Stimulated activated CD8-positive, alpha-beta memory T cell treated with anti-CD3 and anti-CD28 coated beads, Interleukin-15, amount 100 ng/mL, for 4 hours (primary cell): ENCODE data around the gene TTF1.
"Not testable (repeated sequence)": the region's sequence is repeated elsewhere in the genome, so short reads cannot be mapped to it uniquely, and the experiment has no call there.

Source experiments
- DNase-seq, 2 donors: peaks; one replicate each; pipeline ENCODE4 v3.0.0-alpha.2; 2020; ENCODE audit warnings: low read depth in 2 of 2

Gene TTF1

DNA sequence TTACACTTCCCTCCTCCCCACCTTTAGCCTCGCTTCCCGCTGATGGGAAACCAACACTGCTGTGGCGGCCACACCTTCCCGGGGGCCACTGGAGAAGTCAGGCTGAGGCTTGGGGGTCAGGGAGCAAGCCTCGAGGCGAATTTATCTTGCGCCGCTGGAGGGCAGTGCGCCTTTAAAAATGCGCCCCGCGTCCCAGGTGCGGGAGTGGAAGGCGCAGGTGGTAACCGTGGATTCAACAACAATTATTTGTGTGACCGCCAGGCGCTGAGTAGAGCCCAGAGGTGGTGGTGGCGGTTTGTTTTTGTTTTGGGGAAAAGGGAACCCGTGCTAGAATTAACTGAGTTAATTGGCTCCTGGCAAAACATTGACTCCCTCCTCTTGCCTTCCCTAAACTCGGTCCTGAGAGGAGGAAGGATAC, 4.5 kb upstream of the TTF1 start:
- peak; percentile 39 to 41 for DNase-seq

DNA sequence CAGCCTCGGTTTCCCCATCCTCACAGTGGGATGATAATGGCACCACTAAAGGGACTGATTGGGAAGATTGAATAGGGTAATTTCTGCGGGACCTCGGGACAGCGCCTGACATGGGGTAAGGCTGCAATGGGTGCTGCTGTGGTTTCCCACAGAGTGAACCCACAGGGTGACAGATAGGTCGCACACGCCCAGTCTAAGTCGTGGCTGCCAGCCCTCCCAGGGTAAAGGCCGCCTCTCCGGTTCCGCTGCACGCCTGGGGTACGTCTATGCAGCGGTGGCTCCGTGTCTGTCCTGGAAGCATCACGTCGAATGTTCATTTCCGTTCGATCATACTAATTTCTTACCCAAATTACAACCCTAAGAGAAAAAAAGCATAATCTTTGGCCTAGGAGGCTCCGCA, 4.0 kb upstream of the TTF1 start:
- no peak for DNase-seq

DNA sequence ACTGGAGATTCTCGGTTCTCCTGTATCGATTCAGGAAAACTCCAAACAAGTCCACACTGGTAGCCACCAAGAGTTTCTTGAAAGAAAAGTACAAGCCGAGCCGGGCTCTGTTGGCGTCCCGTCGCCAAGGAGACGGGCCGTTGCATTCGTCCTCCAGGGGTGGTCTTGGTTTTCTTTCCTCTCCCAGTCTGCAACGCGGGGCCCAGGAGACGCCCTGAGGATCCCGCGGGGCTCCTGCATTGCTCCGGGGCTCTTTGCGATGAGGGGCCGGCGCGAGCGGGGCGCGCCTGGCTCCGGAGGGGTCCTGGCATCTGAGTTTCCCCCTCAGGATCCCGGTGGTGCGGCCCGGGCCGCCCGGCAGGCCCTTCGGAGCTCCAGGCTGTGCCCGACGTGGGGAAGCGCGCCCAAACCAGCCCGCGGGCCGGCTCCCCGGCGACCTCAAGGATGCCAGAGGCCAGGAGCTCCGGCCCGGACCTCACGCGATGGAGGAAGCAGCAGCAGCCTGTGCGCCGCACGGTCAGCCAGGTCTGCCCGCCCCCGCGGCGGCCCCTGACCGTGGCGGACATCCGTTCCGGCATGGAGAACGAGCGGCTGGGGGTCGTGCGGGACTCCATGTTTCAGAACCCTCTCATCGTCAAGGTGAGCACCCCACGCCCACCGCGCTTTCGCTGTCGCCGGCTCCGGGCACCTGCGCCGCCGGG, 3.3 kb upstream of the TTF1 start, which contains the start of gene CFAP77:
Gene CFAP77 (plus strand): TSS at position 384 of the 701 bp plus-strand sequence. CDS start 61 bp downstream, at position 445.
- DNase-seq = no peak

DNA sequence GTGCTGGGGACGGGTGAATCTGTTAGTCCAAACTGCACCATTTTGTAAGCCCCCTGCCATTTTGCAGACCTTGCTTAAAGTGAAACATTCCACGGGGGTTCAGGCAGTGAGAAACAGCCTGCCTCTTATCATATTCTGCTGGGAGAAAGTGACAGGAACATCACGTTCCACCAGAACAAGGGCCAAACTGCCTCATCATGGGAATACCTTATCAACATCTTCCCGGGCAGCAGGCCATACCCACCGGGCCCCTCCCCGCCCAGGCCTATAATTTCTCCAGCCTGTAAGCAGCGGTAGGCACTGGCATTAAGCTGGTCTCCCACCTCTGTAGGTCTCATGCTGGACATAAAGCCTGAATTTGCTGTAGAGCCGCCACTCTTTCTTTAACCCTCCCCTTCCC, 1.9 kb upstream of the TTF1 start:
- DNase-seq = no peak

DNA sequence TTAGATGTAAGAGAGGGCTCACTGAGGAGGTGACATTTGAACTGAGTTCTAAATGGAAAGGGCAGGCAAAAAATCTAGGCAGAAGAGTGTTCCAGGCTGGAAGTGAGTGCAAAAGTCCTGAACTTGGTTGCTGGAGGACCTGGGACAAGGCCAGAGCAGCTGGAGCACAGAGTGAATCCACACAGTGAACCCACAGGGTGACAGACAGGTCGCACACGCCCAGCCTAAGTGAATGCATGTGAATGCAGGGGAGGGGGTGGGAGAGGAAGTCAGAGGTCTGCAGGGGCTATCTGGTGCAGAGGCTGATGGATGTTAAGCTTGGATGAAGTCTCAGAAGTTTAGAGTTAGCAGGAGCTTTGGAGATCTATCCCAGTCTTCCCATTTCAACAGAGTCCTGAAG, 556 bp upstream of the TTF1 start:
- DNase-seq = no peak

DNA sequence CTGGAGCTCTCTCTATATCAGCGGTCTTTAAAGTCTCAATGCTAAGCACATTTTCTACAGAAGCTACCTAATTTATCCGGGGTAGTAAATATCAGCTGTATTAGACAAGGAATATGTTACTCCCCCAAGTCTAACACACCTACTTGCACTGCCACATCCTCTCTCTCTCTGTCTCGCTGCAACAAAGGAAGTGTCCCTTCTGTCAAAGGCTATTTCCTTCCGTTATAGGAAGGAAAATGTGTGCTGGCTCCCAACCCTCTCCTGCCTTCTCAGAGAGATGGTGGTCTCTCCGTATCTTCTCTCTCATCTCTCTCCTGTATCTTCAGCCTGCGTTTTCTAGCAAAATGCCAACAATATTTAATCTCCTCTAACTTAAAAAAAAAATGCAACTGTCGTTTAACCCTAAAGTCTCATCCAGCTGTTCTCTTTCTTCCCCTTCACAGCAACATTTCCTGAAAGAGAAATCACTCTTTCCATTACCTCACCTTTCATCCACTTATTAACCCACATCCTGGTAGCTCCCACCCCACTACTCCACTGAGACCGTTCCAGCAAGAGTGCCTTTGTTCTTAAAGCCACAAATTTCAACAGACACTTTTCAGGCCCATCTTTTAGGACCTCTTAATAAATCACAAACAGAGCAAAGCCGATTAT, 2.3 kb downstream of the TTF1 start:
- no peak for DNase-seq

DNA sequence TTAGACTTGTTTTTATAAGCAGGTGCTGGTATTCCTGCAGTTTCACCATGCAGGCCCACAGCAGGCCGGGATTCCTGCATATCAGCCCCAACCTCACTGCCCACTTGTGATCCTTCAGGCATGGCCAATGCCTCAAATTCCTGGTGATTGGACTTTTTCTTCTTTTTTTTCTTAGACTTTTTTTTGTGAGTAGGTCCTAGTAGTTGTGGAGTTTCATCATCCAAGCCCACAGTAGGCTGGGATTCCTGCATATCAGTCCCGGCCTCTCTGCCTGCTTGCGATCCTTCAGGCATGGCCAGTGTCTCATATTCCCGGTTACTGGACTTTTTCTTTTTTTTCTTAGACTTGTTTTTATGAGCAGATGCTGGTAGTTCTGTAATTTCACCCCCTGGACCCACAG, 4.8 kb downstream of the TTF1 start:
- no peak for DNase-seq

DNA sequence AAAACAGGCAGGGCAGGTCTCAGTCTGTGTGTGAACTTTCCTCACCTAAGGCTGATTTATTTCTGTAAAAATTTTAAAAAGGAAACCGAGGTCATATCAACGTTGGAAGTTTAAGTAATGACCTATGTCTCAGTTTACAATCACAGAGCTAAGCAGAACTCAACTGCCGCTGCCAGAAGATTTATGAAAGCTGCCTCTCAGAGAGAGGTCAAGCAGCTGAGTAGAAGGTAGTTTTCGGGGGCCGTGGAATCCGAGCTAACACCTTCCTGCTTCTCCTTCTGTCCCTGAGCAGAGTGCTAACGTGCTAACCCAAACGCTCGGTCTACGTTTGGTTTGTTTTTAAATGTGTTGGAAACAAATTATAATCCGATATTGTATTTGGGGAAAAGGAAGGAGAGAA, 11.1 kb downstream of the TTF1 start:
- no peak for DNase-seq

DNA sequence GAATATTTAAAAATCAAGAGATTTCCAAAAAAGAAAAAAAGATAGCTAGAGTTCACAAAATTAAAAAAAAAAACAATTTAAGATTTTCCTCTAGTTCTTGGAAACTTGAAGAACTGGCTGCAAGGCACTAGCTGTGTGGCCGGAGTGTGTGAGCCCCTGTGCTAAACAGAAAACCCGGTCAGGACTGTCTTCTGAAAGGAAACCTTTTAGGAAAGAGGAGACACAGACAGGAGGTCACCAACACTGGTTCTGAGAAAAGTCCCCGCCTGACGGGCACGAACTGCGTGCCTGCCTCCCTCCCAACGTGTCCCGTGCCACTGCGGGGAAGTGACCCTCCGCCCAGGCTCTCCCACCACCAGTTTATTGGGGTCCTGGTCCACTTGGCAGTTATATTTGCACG, 15.2 kb downstream of the TTF1 start:
- no peak for DNase-seq

DNA sequence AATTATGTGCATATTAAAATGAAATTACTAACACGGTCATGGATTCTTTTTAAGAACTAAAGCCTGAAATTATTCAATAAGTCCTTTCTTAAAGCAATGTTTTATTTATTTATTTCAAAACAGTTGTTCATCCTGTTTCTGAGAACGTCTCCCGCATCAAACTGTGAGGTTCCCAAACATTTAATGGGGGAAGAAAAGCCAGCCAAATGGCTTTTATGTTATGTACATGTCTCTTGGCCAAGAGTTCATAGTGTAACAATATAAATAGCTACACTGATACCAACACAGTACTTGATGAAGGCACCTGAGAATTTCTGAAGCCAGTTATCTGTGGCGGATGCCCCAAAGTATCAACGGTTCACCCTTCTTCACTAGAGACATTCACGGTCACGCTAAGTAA, 15.7 kb downstream of the TTF1 start:
- DNase-seq = no peak

DNA sequence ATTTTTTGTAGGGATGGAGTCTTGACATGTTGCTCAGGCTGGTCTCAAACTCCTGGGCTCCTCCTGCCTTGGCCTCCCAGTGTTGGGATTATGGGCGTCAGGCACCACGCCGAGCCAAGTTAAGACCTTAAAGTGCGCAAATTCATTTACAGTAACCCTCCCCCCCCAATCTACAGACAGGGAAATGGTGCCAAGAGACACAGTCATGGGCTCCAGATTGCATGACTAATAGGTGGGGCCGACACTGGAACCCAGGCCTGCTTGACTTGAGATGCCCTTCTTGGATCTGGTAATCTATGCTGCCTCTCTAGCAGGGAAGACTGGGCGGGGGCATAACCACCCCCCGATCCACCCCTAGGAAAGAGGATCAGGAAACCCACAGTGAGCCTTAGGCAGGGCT, 19.5 kb downstream of the TTF1 start:
- no peak for DNase-seq

DNA sequence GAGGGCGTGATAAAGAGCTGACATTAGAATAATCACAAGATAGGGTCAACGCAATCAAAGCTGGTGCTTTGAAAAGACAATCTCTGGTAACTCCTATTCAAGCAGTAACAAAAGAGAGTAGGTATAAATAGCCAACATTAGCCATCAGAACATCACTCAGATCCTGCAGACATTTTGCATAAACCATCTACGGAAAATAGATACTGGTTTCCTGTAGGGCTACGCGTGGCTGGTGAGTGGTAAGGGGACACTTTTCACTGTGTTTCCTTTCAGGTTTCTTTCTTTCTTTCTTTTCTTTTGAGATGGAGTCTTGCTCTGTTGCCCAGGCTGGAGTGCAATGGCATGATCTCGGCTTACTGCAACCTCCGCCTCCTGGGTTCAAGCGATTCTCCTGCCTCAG, 22.3 kb downstream of the TTF1 start:
- DNase-seq = no peak

DNA sequence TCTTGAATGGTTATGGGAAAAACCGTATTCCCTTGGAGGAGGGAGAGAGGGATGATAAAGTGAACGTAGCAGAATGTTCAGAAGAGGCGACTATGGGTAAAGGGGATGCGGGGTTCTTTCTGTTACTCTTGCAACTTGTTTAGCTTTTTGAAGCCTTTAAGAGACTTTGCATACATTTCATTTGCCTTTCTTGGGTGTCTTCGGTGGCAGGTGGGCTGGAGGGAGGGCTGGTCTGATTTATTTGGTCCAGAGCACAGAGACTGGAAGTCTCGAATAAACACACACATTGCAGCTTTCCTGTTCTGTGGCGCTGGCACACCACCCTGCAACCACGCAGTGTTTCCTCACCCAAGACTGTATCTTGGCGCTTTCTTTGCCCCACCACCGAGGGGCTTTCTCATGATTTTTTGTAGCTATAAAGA, 23.2 kb downstream of the TTF1 start:
- DNase-seq = no peak

DNA sequence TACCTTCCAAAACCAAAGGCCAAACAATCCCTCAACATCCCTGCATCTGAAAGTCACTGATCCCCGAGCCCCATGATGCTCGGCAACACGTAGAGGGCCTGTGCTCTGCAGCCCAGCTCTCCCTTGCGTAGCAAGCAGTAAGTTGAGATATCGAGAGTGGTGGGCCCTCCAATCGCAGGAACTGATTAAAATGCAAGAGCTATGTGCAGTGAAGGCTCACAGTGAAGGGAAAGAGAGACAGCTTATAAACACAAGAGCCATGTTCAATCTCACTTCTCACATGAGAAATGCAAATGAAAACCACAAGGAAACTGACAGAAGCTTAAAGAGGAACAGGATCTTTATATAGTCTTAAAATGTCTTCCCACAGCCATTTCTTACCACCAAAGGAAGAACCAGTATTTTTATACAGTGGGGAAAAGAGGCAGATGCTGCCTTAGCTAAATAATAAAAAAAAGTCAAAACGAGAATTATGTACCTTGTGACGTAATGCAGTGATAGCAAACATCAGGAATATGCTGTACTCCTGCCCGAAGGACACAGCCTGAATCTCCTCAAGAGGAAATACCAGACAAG, 24.6 kb downstream of the TTF1 start:
- no peak for DNase-seq

DNA sequence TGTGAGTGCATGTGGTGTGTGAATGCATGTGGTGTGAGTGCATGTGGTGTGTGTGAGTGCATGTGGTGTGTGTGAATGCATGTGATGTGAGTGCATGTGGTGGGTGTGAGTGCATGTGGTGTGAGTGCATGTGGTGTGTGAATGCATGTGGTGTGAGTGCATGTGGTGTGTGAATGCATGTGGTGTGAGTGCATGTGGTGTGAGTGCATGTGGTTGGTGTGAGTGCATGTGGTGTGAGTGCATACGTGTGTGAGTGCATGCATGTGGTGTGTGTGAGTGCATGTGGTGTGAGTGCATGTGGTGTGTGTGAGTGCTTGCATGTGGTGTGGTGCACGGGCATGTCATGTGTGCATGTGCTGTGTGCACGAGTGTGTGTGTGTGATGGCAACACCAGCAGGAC, 28.2 kb downstream of the TTF1 start:
- DNase-seq = not testable (repeated sequence)

DNA sequence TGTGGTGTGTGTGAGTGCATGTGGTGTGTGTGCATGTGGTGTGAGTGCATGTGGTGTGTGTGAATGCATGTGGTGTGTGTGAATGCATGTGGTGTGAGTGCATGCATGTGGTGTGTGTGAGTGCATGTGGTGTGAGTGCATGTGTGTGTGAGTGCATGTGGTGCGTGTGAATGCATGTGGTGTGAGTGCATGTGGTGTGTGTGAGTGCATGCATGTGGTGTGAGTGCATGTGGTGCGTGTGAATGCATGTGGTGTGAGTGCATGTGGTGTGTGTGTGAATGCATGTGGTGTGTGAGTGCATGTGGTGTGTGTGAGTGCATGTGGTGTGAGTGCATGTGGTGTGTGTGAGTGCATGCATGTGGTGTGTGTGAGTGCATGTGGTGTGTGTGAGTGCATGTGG, 28.9 kb downstream of the TTF1 start:
- not testable (repeated sequence) for DNase-seq

DNA sequence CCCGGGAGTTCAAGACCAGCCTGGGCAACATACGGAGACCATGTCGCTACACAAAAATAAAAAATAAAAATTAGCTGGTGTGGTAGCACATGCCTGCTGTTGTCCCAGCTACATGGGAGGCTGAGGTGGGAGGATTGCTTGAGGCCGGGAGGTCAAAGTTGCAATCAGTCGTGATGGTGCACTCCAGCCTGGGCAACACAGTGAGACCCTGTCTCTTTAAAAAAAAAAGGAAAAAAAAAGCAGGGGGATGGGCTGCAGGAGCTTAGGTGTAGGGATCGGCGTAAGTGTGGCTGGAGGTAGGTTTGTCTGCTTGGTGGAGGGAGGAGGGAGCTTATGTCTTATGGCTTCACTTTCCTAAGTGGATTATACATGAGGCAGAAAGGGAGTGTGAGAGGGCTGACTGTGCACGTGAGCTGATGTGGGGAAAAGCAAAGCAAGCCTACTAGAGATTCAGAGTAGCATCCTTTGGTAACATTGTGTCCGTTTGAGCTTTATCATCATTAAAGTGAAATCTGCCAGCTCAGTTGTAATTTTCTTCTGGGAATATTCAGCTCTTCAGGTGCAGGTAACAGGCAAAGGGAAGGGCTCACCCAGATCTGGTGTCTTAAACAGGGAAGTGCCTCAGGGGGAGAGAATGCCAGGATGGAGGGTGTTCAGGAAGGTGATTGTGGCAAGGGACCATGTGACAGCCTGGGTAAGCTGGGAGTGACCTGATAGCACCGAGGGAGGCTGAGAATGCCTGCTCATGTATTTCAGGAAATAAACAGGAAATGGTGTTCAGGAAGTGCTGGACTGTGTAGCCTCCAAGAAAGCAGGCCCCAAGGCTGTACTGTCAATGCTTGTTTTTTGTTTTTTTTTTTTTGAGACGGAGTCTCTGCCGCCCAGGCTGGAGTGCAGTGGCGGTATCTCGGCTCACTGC, 34.2 kb downstream of the TTF1 start:
- DNase-seq = no peak

DNA sequence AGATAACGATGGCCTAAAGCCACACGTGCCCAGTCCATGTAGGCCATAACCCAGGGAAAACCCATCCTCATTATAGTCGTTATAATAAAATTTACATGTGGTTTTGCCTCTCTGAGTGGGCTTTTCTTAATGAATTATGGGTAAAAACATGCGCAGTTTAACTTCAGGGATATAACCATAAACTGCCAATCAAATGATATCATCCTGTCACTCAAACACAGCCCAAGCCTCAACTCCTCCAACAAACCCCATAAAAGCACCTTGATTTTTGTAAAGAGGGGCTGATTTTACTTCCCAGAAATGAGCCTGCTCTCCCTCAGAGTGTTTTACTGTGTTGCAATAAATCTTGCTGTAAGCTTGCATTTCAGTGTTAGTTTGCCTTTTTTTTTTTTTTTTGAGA, 36.0 kb downstream of the TTF1 start:
- DNase-seq = no peak

DNA sequence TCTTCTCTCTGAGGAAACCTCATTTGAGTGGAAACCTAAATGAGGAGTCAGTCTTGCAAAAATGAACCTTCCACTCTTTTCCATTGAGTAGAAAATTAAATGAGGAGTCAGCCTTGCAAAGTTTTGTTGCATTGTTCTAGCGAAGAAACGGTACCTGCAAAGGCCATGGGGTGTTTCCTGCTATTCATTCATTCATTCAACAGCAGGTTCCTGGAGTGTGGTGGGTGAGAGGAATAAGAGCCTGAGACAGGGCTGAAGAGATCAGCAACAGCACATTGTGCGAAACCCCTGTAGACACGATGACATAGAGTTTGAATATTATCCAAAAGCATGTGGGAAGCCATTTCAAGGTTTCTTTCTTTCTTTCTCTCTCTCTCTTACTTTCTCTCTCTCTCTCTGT, 37.2 kb downstream of the TTF1 start:
- no peak for DNase-seq

DNA sequence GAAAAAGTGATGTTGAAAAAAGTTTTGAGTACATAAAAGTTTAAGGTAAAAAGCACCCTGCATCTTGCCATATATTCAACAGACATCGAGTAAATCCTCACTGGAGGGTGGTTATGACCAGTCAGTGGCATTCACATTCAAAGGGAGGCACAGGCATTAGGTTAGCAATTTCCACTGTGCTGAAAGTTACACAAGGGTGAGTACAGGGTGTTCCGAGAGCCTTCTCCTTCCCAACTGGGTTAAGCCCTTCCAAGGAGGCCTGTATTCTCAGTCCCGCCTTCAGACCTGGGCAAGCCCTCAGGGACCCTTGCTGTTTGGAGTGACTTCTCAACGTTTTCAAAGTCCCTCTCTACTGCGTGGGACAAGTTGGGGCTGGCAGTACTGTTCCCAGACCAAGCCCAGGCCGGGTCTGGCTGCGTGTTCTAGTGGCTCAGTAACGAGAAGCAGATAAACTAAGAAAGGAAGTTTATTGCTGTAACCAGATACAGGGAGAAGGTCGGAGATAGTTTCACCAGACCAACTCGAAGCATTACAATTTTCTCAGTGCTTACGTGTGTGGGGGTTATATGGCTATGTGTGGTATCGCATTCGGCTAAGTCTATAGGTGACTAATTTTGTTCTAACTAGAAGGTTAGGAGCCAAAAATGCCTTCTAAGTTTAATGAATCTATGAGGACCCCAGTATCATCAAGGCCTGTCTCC, 38.9 kb downstream of the TTF1 start:
- DNase-seq = no peak

DNA sequence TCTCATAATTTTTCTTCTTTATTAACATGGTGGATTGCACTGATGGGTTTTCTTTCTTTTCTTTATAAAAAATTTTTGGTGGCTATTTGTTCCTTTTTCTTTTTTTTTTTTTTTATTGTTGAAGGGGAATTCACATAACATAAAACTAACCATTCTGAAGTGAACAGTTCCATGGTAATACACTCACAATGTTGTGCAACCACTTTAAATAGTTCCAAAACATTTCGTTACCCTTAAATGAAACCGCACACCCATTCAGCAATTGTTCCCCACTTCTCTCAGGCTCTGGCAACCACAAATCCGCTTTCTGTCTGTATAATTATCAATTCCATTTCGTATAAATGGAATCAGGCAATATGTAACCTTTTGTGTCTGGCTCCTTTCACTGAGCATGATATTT, 40.2 kb downstream of the TTF1 start:
- no peak for DNase-seq

DNA sequence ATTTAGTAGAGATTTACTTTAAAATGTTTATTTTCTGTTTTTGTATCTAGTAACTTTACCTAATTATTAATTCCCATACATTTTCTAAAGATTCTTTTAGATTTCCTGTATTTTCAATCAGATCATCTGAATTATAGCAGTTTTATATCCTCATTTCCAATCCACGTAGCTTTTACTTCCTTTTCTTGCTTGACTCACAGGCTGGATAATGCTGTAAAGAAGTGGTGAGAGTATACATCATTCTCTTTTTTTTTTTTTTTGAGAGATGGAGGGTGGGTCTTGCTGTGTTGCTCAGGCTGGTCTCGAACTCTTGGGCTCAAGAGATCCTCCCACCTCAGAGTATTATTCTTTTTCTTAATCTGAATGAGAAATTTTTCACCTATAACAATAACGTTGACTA, 40.7 kb downstream of the TTF1 start:
- no peak for DNase-seq
